GM04503 (cell line): ENCODE measurements around the gene TMC3.

Source experiments
- DNase-seq: peaks from one replicate; pipeline ENCODE4 v3.0.0-alpha.2; 2012; ENCODE audit warnings: low read depth

Gene TMC3

DNA sequence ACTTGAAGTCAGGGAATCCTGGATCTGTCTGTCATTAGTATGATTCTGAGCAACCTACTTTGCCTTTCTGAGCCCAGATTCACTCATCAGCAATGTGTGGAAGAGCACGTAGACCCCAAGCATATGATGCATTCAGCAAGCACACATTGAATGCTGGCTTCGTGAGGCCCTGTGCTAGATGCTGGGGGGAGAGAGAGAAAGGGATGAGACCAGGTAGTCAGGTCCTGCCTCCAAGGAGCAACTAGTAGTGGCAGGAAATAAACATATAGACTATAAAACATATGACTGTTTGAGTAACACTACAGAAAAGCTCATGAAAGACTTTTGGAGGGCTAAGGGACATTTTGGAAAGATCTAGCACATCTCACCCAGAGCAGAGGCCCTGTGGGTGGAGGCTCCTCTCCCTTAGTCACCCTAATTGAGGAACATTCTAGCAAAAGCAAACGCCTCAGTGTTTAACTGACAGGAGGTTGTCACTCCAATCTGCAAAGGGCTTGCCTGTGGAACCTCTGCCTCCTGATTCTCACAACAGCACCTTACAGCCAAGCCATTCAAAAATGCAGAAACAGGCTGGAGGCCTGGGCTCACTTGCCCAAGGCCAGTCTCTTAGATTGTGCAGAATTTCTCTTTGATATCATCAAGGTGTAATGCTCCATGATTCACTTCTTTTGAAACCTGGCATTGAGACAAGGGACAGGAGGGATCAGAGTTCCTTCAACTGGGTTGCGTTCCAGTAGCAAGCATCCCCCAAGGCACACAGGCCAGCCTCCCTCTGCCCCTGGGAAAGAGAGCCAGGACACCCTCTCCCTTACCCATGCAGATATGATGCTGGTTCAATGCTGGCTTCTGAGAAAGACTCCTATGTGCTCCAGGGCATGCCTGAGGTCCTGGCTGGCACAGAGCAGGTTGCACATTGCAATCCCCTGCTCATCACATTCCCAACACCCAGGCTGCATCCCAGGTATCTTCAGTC is 76.1 kb downstream of the TMC3 start:
- no peak for DNase-seq

DNA sequence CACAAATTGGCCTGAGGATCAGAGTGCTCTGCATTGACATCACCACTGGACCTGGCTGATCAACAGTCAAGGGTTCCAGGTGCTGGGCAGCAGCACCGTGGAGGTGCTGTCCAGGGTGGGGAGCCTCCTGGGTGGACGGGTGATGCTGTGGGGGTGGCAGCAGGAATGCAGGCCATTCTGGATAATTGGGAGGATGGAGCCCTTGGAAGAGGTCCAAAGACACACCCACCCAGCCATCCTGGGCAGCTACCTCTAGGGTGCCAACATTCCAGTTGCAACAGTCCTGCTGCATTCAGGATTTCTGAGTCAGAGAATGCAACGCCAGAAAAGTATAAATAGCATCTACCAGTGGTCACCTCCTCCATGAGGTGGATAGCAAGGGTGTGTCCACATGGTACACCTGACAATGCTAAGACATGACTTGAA is 76.9 kb downstream of the TMC3 start:
- no peak for DNase-seq

DNA sequence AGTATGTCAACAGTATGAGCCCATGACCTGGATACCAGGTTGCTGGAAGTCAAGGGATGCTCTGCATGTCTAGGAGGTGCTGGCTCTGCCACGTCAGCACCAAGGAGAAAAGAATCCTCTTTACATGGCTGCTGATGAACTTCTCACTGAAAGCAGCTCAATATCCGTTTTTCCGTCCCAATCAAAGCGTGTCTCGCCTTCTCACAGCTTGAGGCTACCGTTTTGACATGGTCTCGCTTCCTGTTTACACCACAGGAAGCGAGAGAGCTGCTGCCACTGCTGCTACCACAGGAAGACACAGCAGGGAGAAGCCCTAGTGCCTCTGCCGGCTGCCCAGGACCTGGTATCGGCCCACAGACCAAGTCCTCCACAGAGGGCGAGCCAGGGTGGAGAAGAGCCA is 77.3 kb downstream of the TMC3 start:
- DNase-seq, result no peak

DNA sequence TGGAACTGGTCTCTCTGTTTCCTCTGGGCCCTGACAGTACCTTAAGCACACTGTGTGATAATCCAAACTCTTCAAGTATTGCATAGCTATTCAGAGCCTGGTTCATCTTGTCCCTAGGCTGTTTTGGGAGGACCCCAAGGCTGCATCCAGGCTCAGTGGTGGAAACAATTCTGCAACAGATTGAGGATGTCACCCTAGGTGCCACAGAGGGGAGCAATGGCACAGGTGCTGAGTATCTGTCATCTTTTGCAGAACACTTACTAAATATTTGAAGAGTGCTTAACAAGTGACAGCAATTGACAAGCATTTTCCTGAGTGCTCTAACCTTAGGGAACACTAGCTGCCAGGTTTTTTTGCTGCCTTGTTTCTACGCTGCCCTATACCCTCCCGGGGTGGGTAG is 77.8 kb downstream of the TMC3 start:
- DNase-seq, result no peak

DNA sequence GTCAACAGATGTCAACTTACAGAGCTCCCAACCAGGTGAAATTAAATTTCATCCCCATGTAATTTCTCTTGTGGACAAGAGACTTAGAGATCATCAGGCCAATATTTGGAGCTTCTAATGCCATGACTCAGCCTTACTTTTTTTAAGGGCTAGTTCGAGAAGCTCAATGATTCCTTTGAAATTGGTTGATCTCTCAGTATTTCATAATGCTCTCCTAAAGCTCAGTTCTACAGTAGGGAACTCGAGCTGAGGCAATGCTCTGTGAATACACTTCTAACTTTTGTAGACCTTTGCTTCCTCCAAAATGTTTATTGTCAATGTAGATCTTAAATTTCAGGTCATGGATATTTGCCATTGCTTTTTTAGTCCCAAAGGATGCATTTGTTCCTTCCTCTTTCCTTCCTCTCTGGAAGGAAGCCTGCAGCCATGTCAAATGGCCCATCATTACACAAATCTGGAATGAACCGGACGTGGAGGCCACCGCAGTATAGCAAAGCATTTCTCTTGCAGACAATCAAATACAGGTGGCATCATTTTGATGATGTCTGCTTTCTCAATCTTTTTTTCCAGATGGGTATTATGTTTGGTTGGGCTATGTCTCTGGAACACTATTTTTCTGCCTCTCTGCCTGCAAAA is 78.4 kb downstream of the TMC3 start:
- no peak for DNase-seq

DNA sequence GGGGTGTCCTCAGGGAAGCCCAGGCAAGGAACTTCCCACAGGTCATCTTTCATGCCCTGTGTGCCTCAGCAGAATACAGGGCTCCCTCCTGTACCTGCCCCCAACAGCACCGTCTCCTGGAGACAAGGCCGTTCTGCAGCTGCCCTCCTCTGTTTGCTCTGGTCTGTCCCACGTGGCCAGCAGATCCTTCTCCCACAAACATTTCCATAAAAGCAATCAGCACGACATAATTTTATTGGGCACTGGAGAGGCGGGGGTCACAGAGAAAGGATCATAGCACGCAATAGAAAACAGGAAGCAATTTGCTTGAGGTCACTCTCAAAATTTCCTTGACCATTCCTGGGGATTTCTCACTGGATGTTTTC is 79.5 kb downstream of the TMC3 start:
- DNase-seq, result no peak

DNA sequence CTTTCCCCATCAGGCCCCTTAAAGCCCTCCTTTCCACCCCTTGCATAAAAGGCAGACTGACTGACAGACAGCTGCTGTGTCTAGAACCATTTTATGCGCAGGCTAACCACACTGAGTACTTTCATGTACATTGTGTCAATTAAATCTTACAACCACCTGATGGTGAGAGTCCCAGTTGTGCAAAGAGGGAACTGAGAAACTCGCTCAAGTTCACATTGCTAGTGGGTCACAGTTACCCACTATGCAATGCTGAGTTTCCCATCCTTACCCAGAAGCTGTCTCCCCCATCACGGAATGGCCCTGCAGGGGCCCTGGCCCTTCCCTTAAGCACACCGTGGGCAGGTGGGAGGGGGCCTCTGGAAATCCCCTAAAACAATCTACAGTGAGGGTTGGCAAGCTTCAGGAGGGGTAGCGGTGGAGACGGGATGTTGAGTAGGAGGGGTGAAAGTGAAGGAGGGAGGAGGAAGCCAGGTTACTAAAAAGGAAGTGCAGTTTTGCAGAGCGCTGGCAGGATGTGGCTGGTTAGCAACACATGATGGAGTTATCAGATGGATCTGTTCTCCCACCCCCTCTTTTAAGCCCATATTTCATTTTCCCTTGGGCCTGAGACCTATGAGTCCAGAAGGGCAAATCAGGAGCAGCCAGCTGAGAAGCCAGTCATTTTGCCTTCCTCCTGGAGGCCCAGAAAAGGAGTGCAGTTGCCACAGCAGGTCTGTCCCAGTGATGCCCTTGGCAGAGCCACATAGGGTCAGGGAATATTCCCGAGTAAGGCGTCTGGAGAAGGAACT is 80.1 kb downstream of the TMC3 start:
- DNase-seq, result no peak

DNA sequence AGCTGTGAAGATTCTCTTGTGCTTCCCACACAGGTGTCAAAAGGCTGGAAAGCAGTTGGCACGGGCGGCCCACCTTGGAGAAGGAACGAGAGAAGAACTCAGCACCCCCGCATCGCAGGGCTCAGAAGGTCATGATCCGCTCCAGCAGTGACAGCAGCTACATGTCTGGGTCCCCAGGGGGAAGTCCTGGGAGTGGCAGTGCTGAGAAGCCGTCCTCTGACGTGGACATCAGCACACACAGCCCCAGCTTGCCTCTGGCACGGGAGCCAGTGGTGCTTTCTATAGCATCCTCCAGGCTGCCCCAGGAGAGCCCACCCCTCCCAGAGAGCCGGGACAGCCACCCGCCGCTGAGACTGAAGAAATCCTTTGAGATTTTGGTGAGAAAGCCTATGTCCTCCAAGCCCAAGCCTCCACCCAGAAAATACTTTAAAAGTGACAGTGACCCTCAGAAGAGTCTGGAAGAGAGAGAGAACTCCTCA is 81.5 kb downstream of the TMC3 start:
- no peak for DNase-seq

DNA sequence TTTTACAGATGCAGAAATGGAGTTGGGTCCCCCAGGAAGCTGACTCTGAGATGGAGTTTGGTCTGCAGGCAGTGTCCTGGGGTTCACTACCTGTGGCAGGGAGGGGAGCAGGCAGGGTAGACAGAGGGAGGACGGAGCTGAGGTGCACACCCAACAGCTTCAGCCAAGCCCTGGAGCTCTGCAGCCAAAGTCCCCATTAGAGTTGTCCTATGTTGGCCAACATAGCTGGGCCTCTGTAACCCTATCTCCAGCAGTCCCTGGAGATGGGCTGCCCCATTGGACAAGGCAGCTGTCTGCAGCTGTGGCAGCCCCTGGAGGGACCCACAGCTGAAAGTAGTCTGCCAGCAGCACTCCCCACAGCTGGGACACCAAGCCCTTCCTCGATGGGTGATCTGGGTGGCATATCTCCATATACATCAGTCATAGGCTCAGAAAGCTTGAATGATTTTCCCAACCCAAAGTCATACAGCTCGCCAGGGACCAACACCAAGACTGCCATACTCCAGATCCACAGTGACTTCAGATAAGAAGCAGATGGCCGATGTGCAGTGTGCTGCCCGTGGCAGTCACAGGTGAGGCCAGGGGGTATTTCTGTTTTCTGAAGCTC is 82.0 kb downstream of the TMC3 start:
- no peak for DNase-seq

DNA sequence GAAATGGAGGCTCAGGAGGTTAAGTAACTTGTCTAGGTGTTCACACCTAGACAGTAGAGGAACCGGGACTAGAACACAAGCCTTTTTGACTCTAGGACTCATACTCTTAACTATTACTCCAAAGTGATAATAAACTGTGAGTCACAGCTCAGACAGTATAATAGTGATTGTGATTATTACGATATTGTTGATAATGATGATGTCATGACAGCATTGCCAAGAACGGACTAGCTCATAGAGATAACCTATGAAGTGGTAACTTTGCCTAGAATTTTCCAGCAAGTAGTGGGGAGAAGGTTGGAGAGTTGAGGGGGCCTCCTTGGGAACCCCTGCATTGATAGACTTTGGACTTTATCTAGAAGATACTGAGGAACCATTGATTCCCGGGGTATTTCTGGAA is 84.1 kb downstream of the TMC3 start:
- DNase-seq, result no peak

DNA sequence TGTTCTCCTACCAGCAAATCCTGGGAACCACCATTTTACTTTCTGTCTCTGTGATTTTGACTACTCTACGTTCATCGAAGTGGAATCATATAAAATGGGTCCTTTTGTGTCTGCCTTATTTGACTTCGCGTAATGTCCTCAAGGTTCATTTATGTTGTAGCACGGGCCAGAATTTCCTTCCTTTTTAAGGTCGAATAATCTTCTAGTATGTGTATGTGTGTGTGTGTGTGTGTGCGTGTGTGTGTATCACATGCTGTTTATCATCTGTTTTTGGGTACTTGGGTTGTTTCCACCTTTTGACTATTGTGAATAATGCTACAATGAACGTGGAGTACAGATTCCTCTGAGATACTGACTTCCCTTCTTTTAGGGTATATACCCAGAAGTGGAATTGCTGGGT is 85.4 kb downstream of the TMC3 start:
- no peak for DNase-seq

DNA sequence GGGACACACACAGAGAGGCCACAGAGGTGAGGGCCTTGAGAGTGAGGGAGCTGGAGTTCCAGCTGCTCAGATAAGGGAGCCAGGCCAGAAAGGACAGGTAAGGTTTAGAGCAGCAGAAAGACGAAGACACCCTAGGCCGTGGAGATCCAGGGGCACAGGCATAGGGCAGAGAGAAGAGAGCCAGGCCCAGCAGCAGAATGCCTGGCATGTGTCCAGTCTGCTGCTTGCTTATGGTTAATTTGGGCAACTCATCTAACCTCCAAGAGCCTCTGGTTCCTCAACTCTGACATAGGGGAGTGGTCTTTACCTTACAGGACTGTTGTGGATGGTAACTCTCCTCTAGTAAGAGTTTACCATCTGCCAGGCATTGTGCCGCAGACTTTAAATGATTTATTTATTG is 86.0 kb downstream of the TMC3 start:
- no peak for DNase-seq

DNA sequence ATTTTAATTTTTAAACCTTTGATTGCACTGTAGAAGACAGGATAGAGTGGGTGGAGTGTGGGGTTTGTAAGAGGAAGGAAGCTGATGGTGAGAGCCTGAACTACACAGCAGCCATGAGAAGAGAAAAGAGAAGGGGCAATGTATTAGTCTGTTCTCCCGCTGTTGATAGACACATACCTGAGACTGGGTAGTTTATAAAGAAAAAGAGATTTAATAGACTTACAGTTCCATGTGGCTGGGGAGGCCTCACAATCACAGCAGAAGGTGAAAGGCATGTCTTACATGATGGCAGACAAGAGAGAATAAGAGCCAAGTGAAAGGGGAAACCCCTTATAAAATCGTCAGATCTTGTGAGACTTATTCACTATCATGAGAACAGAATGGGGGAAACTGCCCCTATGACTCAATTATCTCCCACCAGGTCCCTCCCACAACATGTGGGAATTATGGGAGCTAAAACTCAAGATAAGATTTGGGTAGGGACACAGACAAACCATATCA is 87.3 kb downstream of the TMC3 start:
- no peak for DNase-seq

DNA sequence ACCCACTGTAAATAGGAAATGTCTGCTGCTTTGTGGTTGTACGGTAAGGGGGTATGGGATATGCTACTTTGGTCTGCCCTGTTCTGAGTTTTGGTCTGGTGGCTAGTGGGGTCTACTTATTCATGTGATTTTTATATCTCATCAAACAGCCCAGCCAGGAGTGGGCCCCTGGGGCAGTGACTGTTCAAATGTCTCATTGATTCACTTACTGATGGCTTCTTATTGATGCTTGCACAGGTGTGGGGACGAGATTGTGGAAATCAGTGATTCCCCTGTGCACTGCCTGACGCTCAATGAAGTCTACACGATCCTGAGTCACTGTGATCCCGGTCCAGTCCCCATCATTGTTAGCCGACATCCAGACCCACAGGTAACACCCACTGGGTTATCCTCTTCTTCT is 88.6 kb downstream of the TMC3 start:
- DNase-seq, result no peak

DNA sequence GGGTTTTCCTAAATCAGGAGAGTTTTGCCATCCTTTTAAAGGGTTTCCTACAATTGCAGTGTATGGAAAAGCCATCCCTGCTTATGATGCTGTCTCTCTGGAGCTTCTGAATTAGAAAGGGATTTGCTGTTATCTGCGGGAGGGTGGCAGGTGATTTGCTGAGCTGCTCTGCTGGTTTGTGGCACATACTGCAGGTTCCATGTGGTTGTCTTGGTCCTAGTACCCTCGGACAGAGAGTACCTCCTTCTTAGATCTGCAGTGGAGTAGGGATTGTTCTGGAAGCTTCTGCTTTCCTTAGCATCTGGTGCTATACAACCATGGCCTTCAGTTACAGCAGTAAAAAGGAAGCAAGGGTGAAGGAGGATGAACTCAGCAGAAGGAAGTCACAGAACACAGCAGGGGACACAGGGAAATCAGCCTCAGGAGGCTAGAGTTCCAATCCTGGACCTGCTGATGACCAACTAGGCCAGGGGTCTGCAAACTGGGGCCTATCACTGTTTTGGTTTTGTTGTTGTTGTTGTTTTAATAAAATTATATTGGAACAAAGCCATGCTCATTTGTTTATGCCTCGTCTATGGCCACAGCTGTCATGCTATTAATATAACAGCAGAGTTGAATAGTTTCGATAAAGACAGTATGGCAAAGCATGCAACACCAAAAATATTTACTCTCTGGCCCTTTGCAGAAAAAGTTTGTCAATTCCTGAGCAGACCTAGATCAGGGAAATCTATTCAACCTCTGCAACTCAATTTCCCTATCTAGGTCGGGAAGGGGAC is 89.6 kb downstream of the TMC3 start:
- DNase-seq, result no peak

DNA sequence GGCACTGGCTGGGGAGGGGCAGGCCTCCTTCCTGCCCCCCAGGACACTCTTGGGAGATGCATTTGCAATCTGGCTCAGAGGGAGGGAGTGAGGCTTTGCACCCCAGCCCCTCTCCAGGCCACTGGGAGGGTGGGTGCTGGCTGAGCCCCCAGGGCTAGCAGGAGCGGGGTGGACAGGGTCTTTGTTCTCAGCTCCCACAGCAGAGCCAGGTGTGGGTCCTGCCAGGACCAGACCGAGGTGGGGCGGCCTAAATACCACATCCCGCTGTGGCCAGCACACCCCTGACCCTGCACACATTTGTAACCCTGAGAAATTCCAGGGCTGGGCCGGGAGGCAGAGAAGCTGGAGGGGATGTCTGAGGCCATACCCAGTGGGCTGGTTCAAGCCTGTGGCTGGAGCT is 91.1 kb downstream of the TMC3 start:
- no peak for DNase-seq

DNA sequence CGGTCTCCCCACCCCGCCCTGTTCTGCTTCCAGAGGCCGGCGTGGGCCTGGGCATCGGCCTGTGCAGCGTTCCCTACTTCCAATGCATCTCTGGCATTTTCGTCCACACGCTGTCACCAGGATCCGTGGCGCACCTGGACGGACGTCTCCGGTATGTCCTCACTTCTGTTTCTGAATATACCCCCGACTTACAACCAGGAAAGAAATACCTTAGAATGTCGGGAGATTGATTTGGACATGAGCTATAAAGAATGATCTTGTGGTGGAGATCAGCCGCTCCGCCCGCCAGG is 91.5 kb downstream of the TMC3 start:
- no peak for DNase-seq

DNA sequence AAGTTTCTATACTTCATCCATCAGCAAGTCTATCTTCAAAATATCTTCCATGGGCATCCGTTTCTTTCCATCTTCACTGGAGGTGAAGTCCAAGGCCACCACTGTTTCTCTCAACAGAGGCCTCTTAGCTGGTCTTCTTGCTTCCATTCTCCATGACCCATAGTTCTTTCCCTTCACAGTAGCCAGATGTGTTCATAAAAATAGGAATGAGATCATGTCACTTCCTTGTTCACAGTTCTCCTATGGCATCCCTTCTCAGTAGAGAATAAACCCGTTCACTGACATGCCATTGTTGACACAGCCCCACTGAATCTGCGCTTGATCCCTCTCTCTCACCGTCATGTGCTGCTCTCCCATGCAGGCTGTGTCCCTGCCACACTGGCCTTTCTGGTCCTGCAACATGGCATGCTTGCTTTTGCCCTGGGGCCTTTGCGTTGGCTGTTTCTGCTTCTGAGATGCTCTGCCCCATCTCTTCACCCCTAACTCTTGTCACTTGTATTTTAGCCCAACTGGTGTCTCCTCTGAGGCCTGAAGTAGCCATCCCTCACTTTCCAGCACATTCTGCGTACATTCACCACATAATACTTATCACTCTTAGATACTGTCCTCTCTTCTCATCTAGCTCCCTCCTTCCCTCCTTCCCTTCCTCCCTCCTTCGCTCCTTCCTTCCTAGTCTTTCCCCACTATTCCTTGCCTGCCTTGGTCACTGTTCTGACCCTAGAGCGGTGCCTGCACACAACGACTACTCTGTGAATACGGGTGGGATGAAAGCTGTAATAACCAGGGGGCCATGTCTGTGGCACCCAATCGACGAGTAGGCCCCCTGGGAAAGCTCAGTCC is 92.0 kb downstream of the TMC3 start:
- DNase-seq, result no peak

DNA sequence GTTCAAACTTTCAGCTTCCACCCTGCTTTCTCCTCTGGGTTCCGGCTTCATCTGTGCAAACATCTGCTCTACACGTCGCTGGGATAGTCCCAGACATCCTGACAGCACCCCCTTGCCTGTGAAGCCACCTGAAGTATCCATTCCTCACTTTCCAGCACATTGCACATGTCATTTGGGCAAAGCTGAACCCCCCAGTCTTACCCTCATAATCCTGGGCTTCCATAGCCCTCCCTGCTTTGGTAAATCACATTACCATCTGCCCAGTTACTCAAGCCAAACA is 92.6 kb downstream of the TMC3 start:
- no peak for DNase-seq
